ENCODE data around the gene SCNN1B.

The SCNN1B gene

GRCh38 chr16:23320693-23321092 lies 18.6 kb downstream of the SCNN1B start:
- TF ChIP-seq CTCF (conservative IDR thresholded peaks at IDR 0.05) (no peak), ZFX (IDR thresholded peaks at IDR 0.05) (no peak)
- no peak overlapping the region for H3K27ac ChIP-seq

GRCh38 chr16:23321206-23321875 lies 19.2 kb downstream of the SCNN1B start:
- H3K27ac ChIP-seq, result no peak overlapping the region
- TF ChIP-seq ZFX (IDR thresholded peaks at IDR 0.05) (no peak), CTCF (conservative IDR thresholded peaks at IDR 0.05) (no peak)

GRCh38 chr16:23323224-23324030 lies 21.3 kb downstream of the SCNN1B start:
- no peak overlapping the region for H3K27ac ChIP-seq
- no peak for TF ChIP-seq ZFX (IDR thresholded peaks at IDR 0.05)
- TF ChIP-seq CTCF (conservative IDR thresholded peaks at IDR 0.05), result no peak

GRCh38 chr16:23324727-23325126 lies 22.6 kb downstream of the SCNN1B start:
- TF ChIP-seq ZFX (IDR thresholded peaks at IDR 0.05) (no peak), CTCF (conservative IDR thresholded peaks at IDR 0.05) (no peak)
- H3K27ac ChIP-seq, result no peak overlapping the region; the same call in 1 of the 2 replicates

GRCh38 chr16:23327836-23328235 lies 25.7 kb downstream of the SCNN1B start:
- H3K27ac ChIP-seq, result no peak overlapping the region
- TF ChIP-seq CTCF (conservative IDR thresholded peaks at IDR 0.05) (no peak), ZFX (IDR thresholded peaks at IDR 0.05) (no peak)

GRCh38 chr16:23330161-23330560 lies 28.1 kb downstream of the SCNN1B start:
- TF ChIP-seq CTCF (conservative IDR thresholded peaks at IDR 0.05) (no peak), ZFX (IDR thresholded peaks at IDR 0.05) (no peak)
- H3K27ac ChIP-seq, result no peak overlapping the region

GRCh38 chr16:23330583-23331249 lies 28.6 kb downstream of the SCNN1B start:
- no peak overlapping the region for H3K27ac ChIP-seq
- TF ChIP-seq ZFX (IDR thresholded peaks at IDR 0.05), result no peak
- TF ChIP-seq CTCF (conservative IDR thresholded peaks at IDR 0.05), result no peak

Data from C4-2B (cell line).